Neural cell (in vitro differentiated cells): ENCODE data around the gene METTL14. TPM values are rescaled to one million over a fixed set of nuclear protein-coding genes. Genes with fewer than 3 reads are reported as not detected.

Experiments
- H2AFZ ChIP-seq: fragments of 200-600, 300-800 bp; sonication (generic), shearing (Covaris generic); 2 replicates; pipeline ENCODE4 v1.6.0; 2014; ENCODE audit warnings: low read depth, mild to moderate bottlenecking, antibody characterized with exemption, low read length, moderate library complexity
- H3F3A ChIP-seq: fragments of 200-600 bp; shearing (Covaris generic); 2 replicates; pipeline ENCODE4 v1.6.1; 2016; ENCODE audit warnings: mild to moderate bottlenecking, moderate library complexity, mixed read lengths, antibody characterized with exemption, low read length; ENCODE audit not compliant: insufficient read depth, poor library complexity, severe bottlenecking
- H3K27ac ChIP-seq: fragments of 200-600, 300-800 bp; sonication (generic), shearing (Covaris generic); 2 replicates; pipeline ENCODE4 v1.5.1; 2014; ENCODE audit warnings: mild to moderate bottlenecking, low read length, moderate library complexity
- H3K27me3 ChIP-seq: fragments of 300-800, 200-600 bp; sonication (generic), shearing (Covaris generic); 2 replicates; pipeline ENCODE4 v1.6.0; 2014; ENCODE audit warnings: mild to moderate bottlenecking, low read depth, low read length, moderate library complexity; ENCODE audit not compliant: insufficient read depth
- H3K36me3 ChIP-seq: fragments of 300-800, 200-600 bp; sonication (generic), shearing (Covaris generic); 2 replicates; pipeline ENCODE4 v1.5.1; 2014; ENCODE audit warnings: mild to moderate bottlenecking, antibody characterized with exemption, low read length, moderate library complexity; ENCODE audit not compliant: insufficient read depth
- H3K4me2 ChIP-seq: fragments of 300-800, 200-600 bp; sonication (generic), shearing (Covaris generic); 2 replicates; pipeline ENCODE4 v1.6.0; 2014; ENCODE audit warnings: mild to moderate bottlenecking, low read length
- H3K4me3 ChIP-seq: fragments of 300-800, 200-600 bp; sonication (generic), shearing (Covaris generic); 2 replicates; pipeline ENCODE4 v1.5.1; 2014; ENCODE audit warnings: mild to moderate bottlenecking, low read length, moderate library complexity
- H3K79me2 ChIP-seq: fragments of 200-600 bp; shearing (Covaris generic); replicated peaks from 2 replicates; pipeline ENCODE4 v1.6.0; 2014; ENCODE audit warnings: mild to moderate bottlenecking, low read length, moderate library complexity; ENCODE audit not compliant: insufficient read depth
- H3K9ac ChIP-seq: fragments of 300-800, 200-600 bp; sonication (generic), shearing (Covaris generic); 2 replicates; pipeline ENCODE4 v1.6.1; 2016; ENCODE audit warnings: mild to moderate bottlenecking, low read length, mixed read lengths
- H3K9me2 ChIP-seq: fragments of 200-600 bp; shearing (Covaris generic); 2 replicates; pipeline ENCODE4 v1.6.1; 2016; ENCODE audit warnings: mild to moderate bottlenecking, low read length, mixed read lengths; ENCODE audit not compliant: insufficient read depth
- H3K9me3 ChIP-seq: fragments of 200-600, 300-800 bp; sonication (generic), shearing (Covaris generic); 2 replicates; pipeline ENCODE4 v1.6.1; 2016; ENCODE audit warnings: mild to moderate bottlenecking, mixed run types, low read length, moderate library complexity, mixed read lengths
- H4K20me1 ChIP-seq: fragments of 200-600 bp; shearing (Covaris generic); 2 replicates; pipeline ENCODE4 v1.6.1; 2016; ENCODE audit warnings: mild to moderate bottlenecking, mixed run types; ENCODE audit not compliant: insufficient read depth
- EP300 ChIP-seq: fragments of 450-650 bp; conservative IDR thresholded peaks from 2 replicates; pipeline ENCODE4 v1.6.1; 2014; ENCODE audit warnings: antibody characterized with exemption, mild to moderate bottlenecking, moderate library complexity; ENCODE audit not compliant: poor library complexity, severe bottlenecking
- EZH2 ChIP-seq: fragments of 200-600, 300-800 bp; shearing (Covaris generic), sonication (generic); IDR thresholded peaks from 2 replicates; pipeline ENCODE4 v1.6.1; 2014; ENCODE audit warnings: antibody characterized with exemption, low read length, borderline replicate concordance, mild to moderate bottlenecking; ENCODE audit not compliant: insufficient read depth, poor library complexity, severe bottlenecking
- MXI1 ChIP-seq: fragments of 450-650 bp; conservative IDR thresholded peaks from 2 replicates; pipeline ENCODE4 v1.6.1; 2014; ENCODE audit warnings: antibody characterized with exemption, mild to moderate bottlenecking; ENCODE audit not compliant: poor library complexity, severe bottlenecking
- POLR2AphosphoS5 ChIP-seq: IDR thresholded peaks from 2 replicates; pipeline ENCODE4 v1.6.1; 2012
- RAD21 ChIP-seq: fragments of 450-650 bp; conservative IDR thresholded peaks from 2 replicates; pipeline ENCODE4 v1.6.1; 2014; ENCODE audit warnings: antibody characterized with exemption, mild to moderate bottlenecking, moderate library complexity
- REST ChIP-seq: IDR thresholded peaks from 2 replicates; pipeline ENCODE4 v1.6.1; 2012; ENCODE audit warnings: borderline replicate concordance
- SMC3 ChIP-seq: fragments of 450-650 bp; conservative IDR thresholded peaks from 2 replicates; pipeline ENCODE4 v1.6.1; 2014; ENCODE audit warnings: antibody characterized with exemption, mild to moderate bottlenecking, moderate library complexity; ENCODE audit not compliant: poor library complexity
- TAF1 ChIP-seq: IDR thresholded peaks from 2 replicates; pipeline ENCODE4 v1.6.1; 2012; ENCODE audit warnings: low read depth
- polyA plus RNA-seq: library from polyadenylated mRNA; depleted of rRNA; stranded (reverse); fragments of >200 nt; gene quantifications from 2 replicates; pipeline ENCODE4 v1.2.3, GENCODE V29; 2014
- TF ChIP-seq, protein P1 (sequence below): fragments of 450-650 bp; IDR thresholded peaks from 2 replicates; pipeline ENCODE4 v1.5.1; 2014; ENCODE audit warnings: antibody characterized with exemption, mild to moderate bottlenecking, moderate library complexity; ENCODE audit not compliant: poor library complexity, severe bottlenecking

METTL14 gene
- polyA plus RNA-seq, 1 donor from 2014 or later: 18.8 TPM

- Histone ChIP-seq H3K79me2 (no peaks in the 10 kb centered on the region), H3K4me3 (no peak overlapping the region), H2AFZ (no peak overlapping the region), H3K4me2 (no peak overlapping the region), H3K36me3 (no peaks in the 10 kb centered on the region), H3K27me3 (no peaks in the 10 kb centered on the region), H3K9me3 (no peaks in the 10 kb centered on the region), H3K9ac (no peak overlapping the region), H3K27ac (no peak overlapping the region), H3F3A (no peaks in the 10 kb centered on the region), H4K20me1 (no peaks in the 10 kb centered on the region), H3K9me2 (no peaks in the 10 kb centered on the region)
- TF ChIP-seq MXI1 (no peak), SMC3 (no peak), REST (no peak), TAF1 (no peak), EZH2 (no peak), POLR2AphosphoS5 (no peak), RAD21 (no peak), EP300 (no peak)
- TF ChIP-seq, protein P1, sequence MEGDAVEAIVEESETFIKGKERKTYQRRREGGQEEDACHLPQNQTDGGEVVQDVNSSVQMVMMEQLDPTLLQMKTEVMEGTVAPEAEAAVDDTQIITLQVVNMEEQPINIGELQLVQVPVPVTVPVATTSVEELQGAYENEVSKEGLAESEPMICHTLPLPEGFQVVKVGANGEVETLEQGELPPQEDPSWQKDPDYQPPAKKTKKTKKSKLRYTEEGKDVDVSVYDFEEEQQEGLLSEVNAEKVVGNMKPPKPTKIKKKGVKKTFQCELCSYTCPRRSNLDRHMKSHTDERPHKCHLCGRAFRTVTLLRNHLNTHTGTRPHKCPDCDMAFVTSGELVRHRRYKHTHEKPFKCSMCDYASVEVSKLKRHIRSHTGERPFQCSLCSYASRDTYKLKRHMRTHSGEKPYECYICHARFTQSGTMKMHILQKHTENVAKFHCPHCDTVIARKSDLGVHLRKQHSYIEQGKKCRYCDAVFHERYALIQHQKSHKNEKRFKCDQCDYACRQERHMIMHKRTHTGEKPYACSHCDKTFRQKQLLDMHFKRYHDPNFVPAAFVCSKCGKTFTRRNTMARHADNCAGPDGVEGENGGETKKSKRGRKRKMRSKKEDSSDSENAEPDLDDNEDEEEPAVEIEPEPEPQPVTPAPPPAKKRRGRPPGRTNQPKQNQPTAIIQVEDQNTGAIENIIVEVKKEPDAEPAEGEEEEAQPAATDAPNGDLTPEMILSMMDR: no peak
Observed at GRCh38 chr4:118721752-118722151, 36.6 kb downstream of the METTL14 start.

DNA sequence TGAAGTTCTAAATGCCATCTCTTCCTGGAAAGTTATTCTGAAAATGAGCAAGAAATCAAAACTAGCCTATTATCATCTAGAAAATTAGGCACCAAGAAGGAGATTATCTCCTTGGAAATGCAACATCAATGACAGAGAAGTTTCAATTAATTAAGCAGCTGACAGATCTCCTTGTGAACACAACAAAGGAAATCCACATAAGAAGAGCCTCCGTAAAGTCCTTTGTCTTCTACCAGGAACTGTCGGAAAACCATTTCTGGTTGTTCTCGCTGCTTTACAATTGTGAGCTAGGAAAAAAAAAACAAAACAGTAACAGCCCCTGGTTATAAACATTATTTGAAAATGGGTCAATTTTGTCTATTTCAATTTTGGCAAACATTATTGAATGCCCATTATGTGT is 38.2 kb downstream of the METTL14 start:
- no peaks in the 10 kb centered on the region for H3K9me3 ChIP-seq
- H3K4me2 ChIP-seq: no peak overlapping the region
- no peak overlapping the region for H3K27ac ChIP-seq
- no peaks in the 10 kb centered on the region for H3K27me3 ChIP-seq
- H3K9me2 ChIP-seq: no peaks in the 10 kb centered on the region
- H4K20me1 ChIP-seq: no peaks in the 10 kb centered on the region
- no peak for TF ChIP-seq SMC3
- no peak for TF ChIP-seq TAF1
- no peak for TF ChIP-seq EZH2
- TF ChIP-seq, protein P1: no peak
- no peak for TF ChIP-seq MXI1
- TF ChIP-seq POLR2AphosphoS5: no peak
- TF ChIP-seq REST: no peak
- no peak for TF ChIP-seq RAD21
- no peak for TF ChIP-seq EP300
- H3K9ac ChIP-seq: no peak overlapping the region
- no peaks in the 10 kb centered on the region for H3K79me2 ChIP-seq
- no peaks in the 10 kb centered on the region for H3K36me3 ChIP-seq
- H3K4me3 ChIP-seq: no peak overlapping the region
- no peak overlapping the region for H2AFZ ChIP-seq
- no peaks in the 10 kb centered on the region for H3F3A ChIP-seq
